Nephron (organoid): Measurements from ENCODE around the gene GADL1.

Experiments
- H3K27ac Mint-ChIP-seq, 3 experiments: 2 replicates each; pipeline ENCODE4 v1.8.0; 2020; ENCODE audit warnings: mixed read lengths in 3 of 3, mild to moderate bottlenecking in 2 of 3, moderate library complexity in 1 of 3
- H3K27me3 Mint-ChIP-seq: 2 replicates; pipeline ENCODE4 v1.8.0; 2021; ENCODE audit warnings: low read depth, mild to moderate bottlenecking, moderate library complexity, mixed read lengths
- H3K36me3 Mint-ChIP-seq: 2 replicates; pipeline ENCODE4 v1.8.0; 2020; ENCODE audit warnings: low read depth, mixed read lengths
- H3K4me1 Mint-ChIP-seq: 2 replicates; pipeline ENCODE4 v1.8.0; 2020; ENCODE audit warnings: mixed read lengths
- H3K4me3 Mint-ChIP-seq, 3 experiments: 2 replicates each; pipeline ENCODE4 v1.8.0; 2020; ENCODE audit warnings: mild to moderate bottlenecking in 3 of 3, mixed read lengths in 3 of 3, moderate library complexity in 2 of 3
- H3K9me3 Mint-ChIP-seq: 2 replicates; pipeline ENCODE4 v1.8.0; 2020; ENCODE audit warnings: mixed read lengths
- CTCF ChIP-seq, 3 experiments: fragments of 200-600 bp; sonication (generic); IDR thresholded peaks; one replicate each; pipeline ENCODE4 v1.5.0; 2021; ENCODE audit warnings: antibody characterized with exemption in 3 of 3; ENCODE audit not compliant: unreplicated experiment in 3 of 3

The GADL1 gene

GRCh38 chr3:30894521-30895251, at the start of gene GADL1:
Gene GADL1 (minus strand): TSS chr3:30894661. CDS start chr3:30894614, 47 bp downstream.
- no peaks in the 10 kb centered on the region for H3K9me3 Mint-ChIP-seq
- H3K27ac Mint-ChIP-seq = peak within 1 kb of the TSS; percentile 20 to 51 (median 39)
- no peak for TF ChIP-seq CTCF (IDR thresholded peaks at IDR 0.05; ENCODE audit: unreplicated experiment in 3 of 3)
- H3K27me3 Mint-ChIP-seq = peaks cover 43% of the 10 kb centered on the region
- peaks cover 5% of the 10 kb centered on the region for H3K4me1 Mint-ChIP-seq
- no peaks in the 10 kb centered on the region for H3K36me3 Mint-ChIP-seq
- H3K4me3 Mint-ChIP-seq = peak within 1 kb of the TSS; percentile 77 to 87 (median 85)

DNA sequence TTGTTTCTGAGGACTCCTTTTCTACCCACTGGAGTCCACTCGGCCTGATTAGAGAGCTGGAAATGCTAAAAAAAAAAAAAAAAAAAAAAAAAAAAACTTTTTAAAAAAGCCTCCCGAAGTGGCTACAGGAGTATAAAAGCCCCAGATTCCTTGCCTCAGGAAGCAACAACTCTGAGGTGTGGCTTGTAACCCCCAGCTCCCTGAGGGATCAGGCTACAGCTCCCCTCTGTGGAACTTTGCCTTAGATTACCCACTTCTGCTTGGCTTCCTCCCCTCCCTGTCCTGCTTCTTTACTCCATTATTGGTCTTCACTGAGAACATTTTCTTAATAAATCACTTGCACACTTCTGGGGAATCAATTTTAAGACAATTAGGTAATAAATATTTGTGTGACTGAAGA, 49.7 kb upstream of the GADL1 start:
- Mint-ChIP-seq H3K36me3 (no peaks in the 10 kb centered on the region), H3K27me3 (peaks cover 5% of the 10 kb centered on the region), H3K27ac (no peak overlapping the region), H3K4me3 (no peak overlapping the region), H3K4me1 (peaks cover 9% of the 10 kb centered on the region), H3K9me3 (peaks cover 22% of the 10 kb centered on the region)
- no peak for TF ChIP-seq CTCF (IDR thresholded peaks at IDR 0.05; ENCODE audit: unreplicated experiment in 3 of 3)

GRCh38 chr3:30943206-30943605, 48.7 kb upstream of the GADL1 start:
- Mint-ChIP-seq H3K27me3 (peaks cover 5% of the 10 kb centered on the region), H3K36me3 (no peaks in the 10 kb centered on the region), H3K4me1 (peaks cover 9% of the 10 kb centered on the region), H3K4me3 (no peak overlapping the region), H3K27ac (no peak overlapping the region), H3K9me3 (peaks cover 28% of the 10 kb centered on the region)
- TF ChIP-seq CTCF (IDR thresholded peaks at IDR 0.05; ENCODE audit: unreplicated experiment in 3 of 3) = no peak

DNA sequence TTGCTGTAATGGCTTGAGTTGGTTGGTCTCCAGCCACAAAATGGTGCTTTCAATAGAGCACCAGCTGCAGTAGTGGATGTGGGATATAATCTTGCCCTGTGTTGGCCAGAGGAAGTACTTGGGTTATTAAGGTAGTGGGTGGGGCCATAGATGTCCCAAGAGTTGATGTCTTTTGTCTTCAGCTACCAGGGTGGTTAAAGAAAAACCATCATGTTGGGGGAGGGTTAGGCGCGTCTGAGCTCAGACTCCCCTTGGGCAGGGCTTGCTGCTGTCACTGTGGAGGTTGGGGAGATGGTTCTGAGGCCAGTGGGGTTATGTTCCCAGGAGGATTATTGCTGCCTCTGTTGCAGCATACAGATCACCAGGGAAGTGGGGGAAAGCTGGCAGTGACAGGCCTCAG, 46.9 kb upstream of the GADL1 start:
- H3K36me3 Mint-ChIP-seq = peaks cover 4% of the 10 kb centered on the region
- peaks cover 37% of the 10 kb centered on the region for H3K9me3 Mint-ChIP-seq
- H3K4me1 Mint-ChIP-seq = peaks cover 9% of the 10 kb centered on the region
- no peak for TF ChIP-seq CTCF (IDR thresholded peaks at IDR 0.05; ENCODE audit: unreplicated experiment in 3 of 3)
- H3K27me3 Mint-ChIP-seq = peaks cover 5% of the 10 kb centered on the region
- no peak overlapping the region for H3K4me3 Mint-ChIP-seq
- peak overlapping the region in 1 of 3 experiments; percentile 5 for H3K27ac Mint-ChIP-seq

- H3K36me3 Mint-ChIP-seq = peaks cover 4% of the 10 kb centered on the region
- H3K9me3 Mint-ChIP-seq = peaks cover 37% of the 10 kb centered on the region
- H3K27me3 Mint-ChIP-seq = peaks cover 5% of the 10 kb centered on the region
- no peak overlapping the region for H3K27ac Mint-ChIP-seq
- peaks cover 9% of the 10 kb centered on the region for H3K4me1 Mint-ChIP-seq
- H3K4me3 Mint-ChIP-seq = no peak overlapping the region
- TF ChIP-seq CTCF (IDR thresholded peaks at IDR 0.05; ENCODE audit: unreplicated experiment in 3 of 3) = no peak
Measured at GRCh38 chr3:30940740-30941139, 46.3 kb upstream of the GADL1 start.

DNA sequence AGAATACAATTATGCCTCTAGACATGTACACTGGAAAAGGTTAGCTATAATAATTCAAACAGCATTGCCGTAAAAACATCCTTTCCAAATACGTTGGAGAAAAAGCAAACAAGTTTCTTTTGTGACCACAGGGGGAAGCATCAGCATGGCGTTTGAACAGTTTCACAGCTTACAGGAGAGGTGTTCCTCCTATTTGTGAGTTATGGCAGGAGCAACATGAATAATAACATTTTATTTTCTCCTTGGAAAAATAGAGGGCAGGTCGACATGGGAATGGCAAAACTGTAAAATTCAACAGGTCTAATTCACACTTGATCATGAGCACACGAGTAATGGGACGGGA, 39.7 kb upstream of the GADL1 start:
- Mint-ChIP-seq H3K9me3 (peaks cover 15% of the 10 kb centered on the region), H3K4me3 (no peak overlapping the region), H3K27me3 (no peaks in the 10 kb centered on the region), H3K36me3 (peaks cover 4% of the 10 kb centered on the region), H3K4me1 (peaks cover 6% of the 10 kb centered on the region), H3K27ac (peak overlapping the region; percentile 17 to 92 (median 24))
- TF ChIP-seq CTCF (IDR thresholded peaks at IDR 0.05; ENCODE audit: unreplicated experiment in 3 of 3) = peak; percentile 67 to 75 (median 70)
